ENCODE results near the gene PNPLA5. TPM values are rescaled to one million over a fixed set of nuclear protein-coding genes. Genes with fewer than 3 reads are reported as not detected.

PNPLA5 gene
- total RNA-seq, 2 experiments from 2014 or later, result not detected

DNA sequence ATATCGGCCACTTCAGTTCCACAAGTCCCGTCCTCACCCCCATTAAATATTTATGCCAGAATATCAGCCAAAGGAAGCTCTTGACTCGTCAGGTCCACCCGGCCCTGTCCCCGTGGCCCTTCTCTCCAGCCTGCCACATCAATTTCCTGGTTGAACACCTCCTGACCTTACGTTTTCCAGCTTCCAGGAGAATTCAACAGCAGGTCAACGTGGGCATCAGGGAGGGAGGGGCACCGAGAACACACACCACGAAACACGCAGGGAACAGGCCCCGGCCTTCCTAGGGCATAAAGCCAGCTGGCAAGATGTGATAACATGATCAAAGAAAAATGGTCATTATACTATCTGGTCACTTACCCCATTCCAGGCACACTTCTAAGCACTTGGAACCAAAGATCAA, 44.8 kb downstream of the PNPLA5 start:
- POLR2A ChIA-PET, result no interaction called here
- no peak for DNase-seq

DNA sequence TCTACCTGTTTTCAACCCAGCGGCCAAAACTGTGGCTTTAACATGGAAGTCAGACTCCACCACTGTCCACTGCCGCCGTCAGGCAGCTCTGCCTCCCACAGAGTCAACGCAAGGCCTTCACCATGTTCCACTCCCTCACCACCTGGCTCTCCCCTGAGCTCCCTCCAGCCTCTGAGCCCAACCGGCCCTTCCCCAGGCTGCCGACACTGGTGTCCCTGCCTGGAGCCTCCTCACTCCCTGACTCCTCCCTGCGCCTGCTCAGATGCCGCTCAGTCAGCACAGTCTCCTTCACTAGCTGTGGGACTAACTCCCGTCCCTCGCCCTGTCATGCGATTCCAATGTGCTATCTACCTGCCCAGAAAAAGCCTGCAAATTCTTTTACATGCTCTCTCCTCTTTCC, 45.8 kb downstream of the PNPLA5 start:
- no peaks in the 10 kb centered on the region for H3K9me3 Mint-ChIP-seq
- POLR2A ChIA-PET, result no interaction called here
- Histone ChIP-seq H3K4me1 (ENCODE audit: insufficient read depth, low read length) (no peaks in the 10 kb centered on the region), H3K4me3 (ENCODE audit: low read length) (no peak overlapping the region), H3K9me3 (ENCODE audit: control insufficient read depth in 1 of 2, insufficient read depth in 1 of 2, low read length in 2 of 2) (no peaks in the 10 kb centered on the region), H3K27ac (ENCODE audit: low read depth in 1 of 2, low read length in 2 of 2) (no peak overlapping the region), H3K27me3 (ENCODE audit: control insufficient read depth in 1 of 2, insufficient read depth in 2 of 2, low read length in 2 of 2) (peaks cover 0 to 3% of the 10 kb centered on the region in 2 experiments), H3K36me3 (ENCODE audit: insufficient read depth, low read length) (no peaks in the 10 kb centered on the region)
- no peak for ATAC-seq (ENCODE audit: poor library complexity)
- TF ChIP-seq, protein P1, sequence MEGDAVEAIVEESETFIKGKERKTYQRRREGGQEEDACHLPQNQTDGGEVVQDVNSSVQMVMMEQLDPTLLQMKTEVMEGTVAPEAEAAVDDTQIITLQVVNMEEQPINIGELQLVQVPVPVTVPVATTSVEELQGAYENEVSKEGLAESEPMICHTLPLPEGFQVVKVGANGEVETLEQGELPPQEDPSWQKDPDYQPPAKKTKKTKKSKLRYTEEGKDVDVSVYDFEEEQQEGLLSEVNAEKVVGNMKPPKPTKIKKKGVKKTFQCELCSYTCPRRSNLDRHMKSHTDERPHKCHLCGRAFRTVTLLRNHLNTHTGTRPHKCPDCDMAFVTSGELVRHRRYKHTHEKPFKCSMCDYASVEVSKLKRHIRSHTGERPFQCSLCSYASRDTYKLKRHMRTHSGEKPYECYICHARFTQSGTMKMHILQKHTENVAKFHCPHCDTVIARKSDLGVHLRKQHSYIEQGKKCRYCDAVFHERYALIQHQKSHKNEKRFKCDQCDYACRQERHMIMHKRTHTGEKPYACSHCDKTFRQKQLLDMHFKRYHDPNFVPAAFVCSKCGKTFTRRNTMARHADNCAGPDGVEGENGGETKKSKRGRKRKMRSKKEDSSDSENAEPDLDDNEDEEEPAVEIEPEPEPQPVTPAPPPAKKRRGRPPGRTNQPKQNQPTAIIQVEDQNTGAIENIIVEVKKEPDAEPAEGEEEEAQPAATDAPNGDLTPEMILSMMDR (IDR thresholded peaks at IDR 0.05), result no peak
- CTCF ChIA-PET, result no interaction called here
- no peaks in the 10 kb centered on the region for H3K4me1 Mint-ChIP-seq (ENCODE audit: low read depth)
- peaks cover 17% of the 10 kb centered on the region for H3K27me3 Mint-ChIP-seq
- no peak for DNase-seq
- H3K36me3 Mint-ChIP-seq (ENCODE audit: low read depth), result no peaks in the 10 kb centered on the region
- intact Hi-C loops (cut with DNase I, micrococcal nuclease), result no loop called here
- no peak overlapping the region for H3K27ac Mint-ChIP-seq
- H3K4me3 Mint-ChIP-seq, result no peak overlapping the region

More for the DNA sequence above, 44.8 kb downstream of the PNPLA5 start:
- no peak overlapping the region for H3K4me3 Mint-ChIP-seq
- no peak for ATAC-seq (ENCODE audit: poor library complexity)
- TF ChIP-seq, protein P1 (IDR thresholded peaks at IDR 0.05), result no peak
- no peaks in the 10 kb centered on the region for H3K36me3 ChIP-seq (ENCODE audit: insufficient read depth, low read length)
- no peak overlapping the region for H3K4me3 ChIP-seq (ENCODE audit: low read length)
- H3K4me1 ChIP-seq (ENCODE audit: insufficient read depth, low read length), result no peaks in the 10 kb centered on the region
- H3K9me3 ChIP-seq (ENCODE audit: control insufficient read depth in 1 of 2, insufficient read depth in 1 of 2, low read length in 2 of 2), result no peaks in the 10 kb centered on the region
- H3K27ac Mint-ChIP-seq, result no peak overlapping the region
- H3K36me3 Mint-ChIP-seq (ENCODE audit: low read depth), result no peaks in the 10 kb centered on the region
- no peaks in the 10 kb centered on the region for H3K4me1 Mint-ChIP-seq (ENCODE audit: low read depth)
- peaks cover 3 to 7% of the 10 kb centered on the region in 2 experiments for H3K27me3 ChIP-seq (ENCODE audit: control insufficient read depth in 1 of 2, insufficient read depth in 2 of 2, low read length in 2 of 2)
- intact Hi-C loops (cut with DNase I, micrococcal nuclease), result no loop called here
- peaks cover 24% of the 10 kb centered on the region for H3K27me3 Mint-ChIP-seq
- CTCF ChIA-PET, result no interaction called here
- H3K27ac ChIP-seq (ENCODE audit: low read depth in 1 of 2, low read length in 2 of 2), result no peak overlapping the region
- no peaks in the 10 kb centered on the region for H3K9me3 Mint-ChIP-seq

DNA sequence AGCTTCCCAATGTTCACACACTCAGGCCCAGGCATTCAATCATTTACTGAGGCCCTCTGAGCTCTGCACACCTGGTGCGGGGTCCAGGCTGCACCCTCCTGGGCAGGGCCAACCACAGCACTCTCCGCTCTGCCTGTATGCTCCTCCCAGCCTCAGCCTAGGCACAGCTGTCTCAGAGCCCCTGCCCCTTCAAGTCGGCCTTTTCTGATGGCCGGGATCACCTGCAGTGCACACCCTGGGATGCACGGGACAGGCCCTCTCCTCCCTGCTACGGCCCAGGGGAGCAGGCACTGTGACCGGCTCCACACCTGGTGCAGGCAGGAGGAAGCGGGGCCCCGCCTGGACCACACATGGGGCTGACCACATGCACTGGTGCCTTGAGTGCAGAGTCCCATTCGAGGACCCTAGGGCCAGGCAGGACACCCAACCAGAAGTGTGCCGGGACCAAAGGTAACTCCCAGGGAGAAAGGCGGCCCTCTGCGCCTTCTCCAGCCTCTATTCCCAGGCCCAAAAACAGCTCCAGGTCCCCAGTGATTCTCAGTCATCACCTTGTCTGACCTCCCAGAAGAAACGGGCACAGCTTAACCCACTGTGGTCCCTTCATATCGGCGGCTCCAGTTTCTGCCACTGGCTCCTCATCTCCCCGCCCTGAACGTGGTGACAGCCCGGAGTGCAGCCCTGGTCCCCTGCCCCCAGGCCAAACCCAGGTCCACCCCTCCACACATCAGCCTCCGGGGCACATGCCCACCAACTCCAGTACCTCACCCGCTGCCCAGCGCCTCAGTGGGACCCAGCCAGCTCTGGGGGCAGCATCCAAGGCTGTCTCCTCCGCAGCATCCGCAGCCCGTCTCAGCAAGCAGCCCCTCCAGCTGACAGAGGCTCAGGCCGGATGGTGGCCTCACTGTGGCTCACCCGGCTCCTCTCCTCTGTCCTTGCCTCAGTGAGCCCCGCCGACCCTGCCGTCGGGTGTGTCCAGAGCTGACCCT, 47.0 kb downstream of the PNPLA5 start:
- Mint-ChIP-seq H3K9me3 (no peaks in the 10 kb centered on the region), H3K36me3 (ENCODE audit: low read depth) (no peaks in the 10 kb centered on the region), H3K27ac (no peak overlapping the region), H3K27me3 (peaks cover 6% of the 10 kb centered on the region), H3K4me1 (ENCODE audit: low read depth) (no peaks in the 10 kb centered on the region), H3K4me3 (no peak overlapping the region)
- no peak overlapping the region for H3K27ac ChIP-seq (ENCODE audit: low read depth in 1 of 2, low read length in 2 of 2)
- ATAC-seq (ENCODE audit: poor library complexity), result no peak
- no peaks in the 10 kb centered on the region for H3K4me1 ChIP-seq (ENCODE audit: insufficient read depth, low read length)
- TF ChIP-seq, protein P1 (IDR thresholded peaks at IDR 0.05), result no peak
- ChIA-PET CTCF (no interaction called here), POLR2A (no interaction called here)
- no peak overlapping the region for H3K4me3 ChIP-seq (ENCODE audit: low read length)
- intact Hi-C loops (cut with DNase I, micrococcal nuclease), result no loop called here
- H3K9me3 ChIP-seq (ENCODE audit: control insufficient read depth in 1 of 2, insufficient read depth in 1 of 2, low read length in 2 of 2), result no peaks in the 10 kb centered on the region
- no peaks in the 10 kb centered on the region for H3K27me3 ChIP-seq (ENCODE audit: control insufficient read depth in 1 of 2, insufficient read depth in 2 of 2, low read length in 2 of 2)
- H3K36me3 ChIP-seq (ENCODE audit: insufficient read depth, low read length), result no peaks in the 10 kb centered on the region
- DNase-seq, result no peak
